GM18520 (cell line): ENCODE results near the gene LCE2A.
"Not testable (repeated sequence)": the region's sequence is repeated elsewhere in the genome, so short reads cannot be mapped to it uniquely, and the experiment has no call there.

Source experiments
- ATAC-seq: cut with Tn5 transposase; IDR thresholded peaks from one replicate; pipeline ENCODE4 v1.9.1; 2021; ENCODE audit not compliant: unreplicated experiment

Gene LCE2A

GRCh38 chr1:152697701-152698600 lies at the start of gene LCE2A:
Gene LCE2A (plus strand): TSS chr1:152698345. CDS start chr1:152698902, 557 bp downstream.
- no peak for ATAC-seq

- ATAC-seq, result no peak
Observed at GRCh38 chr1:152654110-152654509, 44.0 kb upstream of the LCE2A start.

- no peak for ATAC-seq
Observed at GRCh38 chr1:152656459-152656858, 41.7 kb upstream of the LCE2A start.

GRCh38 chr1:152657677-152658076 lies 40.5 kb upstream of the LCE2A start:
- no peak for ATAC-seq

- ATAC-seq, result no peak
Observed at GRCh38 chr1:152658649-152659048, 39.5 kb upstream of the LCE2A start.

GRCh38 chr1:152663098-152663497 lies 35.0 kb upstream of the LCE2A start, which contains the start of gene LCE2D:
Gene LCE2D (plus strand): TSS chr1:152663380. CDS start chr1:152664106, 726 bp downstream.
- ATAC-seq, result no peak

- ATAC-seq, result not testable (repeated sequence)
Observed at GRCh38 chr1:152666171-152666570, 32.0 kb upstream of the LCE2A start.

GRCh38 chr1:152667648-152668047 lies 30.5 kb upstream of the LCE2A start:
- ATAC-seq, result no peak

- no peak for ATAC-seq
Observed at GRCh38 chr1:152673016-152673415, 25.1 kb upstream of the LCE2A start.

- ATAC-seq, result not testable (repeated sequence)
Observed at GRCh38 chr1:152674983-152675382, 23.2 kb upstream of the LCE2A start, which contains the start of gene LCE2C. Gene LCE2C (plus strand): TSS chr1:152675279. CDS start chr1:152676016, 737 bp downstream.

GRCh38 chr1:152679459-152679858 lies 18.7 kb upstream of the LCE2A start:
- no peak for ATAC-seq

- ATAC-seq, result no peak
Observed at GRCh38 chr1:152681616-152682015, 16.5 kb upstream of the LCE2A start.

GRCh38 chr1:152683846-152684245 lies 14.3 kb upstream of the LCE2A start:
- ATAC-seq, result no peak

GRCh38 chr1:152685823-152686222 lies 12.3 kb upstream of the LCE2A start, which contains the start of gene LCE2B:
Gene LCE2B (plus strand): TSS chr1:152686123. CDS start chr1:152686844, 721 bp downstream.
- ATAC-seq, result not testable (repeated sequence)

- no peak for ATAC-seq
Observed at GRCh38 chr1:152699746-152700145, 1.6 kb downstream of the LCE2A start.

GRCh38 chr1:152707860-152708259 lies 9.7 kb downstream of the LCE2A start, which contains the start of gene LCE4A:
Gene LCE4A (plus strand): TSS chr1:152708160. CDS start chr1:152709076, 916 bp downstream.
- ATAC-seq, result no peak

GRCh38 chr1:152718238-152718637 lies 20.1 kb downstream of the LCE2A start:
- no peak for ATAC-seq

- no peak for ATAC-seq
Observed at GRCh38 chr1:152725261-152725660, 27.1 kb downstream of the LCE2A start.

- no peak for ATAC-seq
Observed at GRCh38 chr1:152728986-152729385, 30.8 kb downstream of the LCE2A start.

- no peak for ATAC-seq
Observed at GRCh38 chr1:152735648-152736047, 37.5 kb downstream of the LCE2A start.

- ATAC-seq, result no peak
Observed at GRCh38 chr1:152737997-152738396, 39.9 kb downstream of the LCE2A start.

- no peak for ATAC-seq
Observed at GRCh38 chr1:152739841-152740240, 41.7 kb downstream of the LCE2A start.
